ENCODE results near the gene MYLK3. TPM values are rescaled to one million over a fixed set of nuclear protein-coding genes. Genes with fewer than 3 reads are reported as not detected.

The MYLK3 gene
- total RNA-seq, 1 donor from 2014 or later = under 0.01 TPM

DNA sequence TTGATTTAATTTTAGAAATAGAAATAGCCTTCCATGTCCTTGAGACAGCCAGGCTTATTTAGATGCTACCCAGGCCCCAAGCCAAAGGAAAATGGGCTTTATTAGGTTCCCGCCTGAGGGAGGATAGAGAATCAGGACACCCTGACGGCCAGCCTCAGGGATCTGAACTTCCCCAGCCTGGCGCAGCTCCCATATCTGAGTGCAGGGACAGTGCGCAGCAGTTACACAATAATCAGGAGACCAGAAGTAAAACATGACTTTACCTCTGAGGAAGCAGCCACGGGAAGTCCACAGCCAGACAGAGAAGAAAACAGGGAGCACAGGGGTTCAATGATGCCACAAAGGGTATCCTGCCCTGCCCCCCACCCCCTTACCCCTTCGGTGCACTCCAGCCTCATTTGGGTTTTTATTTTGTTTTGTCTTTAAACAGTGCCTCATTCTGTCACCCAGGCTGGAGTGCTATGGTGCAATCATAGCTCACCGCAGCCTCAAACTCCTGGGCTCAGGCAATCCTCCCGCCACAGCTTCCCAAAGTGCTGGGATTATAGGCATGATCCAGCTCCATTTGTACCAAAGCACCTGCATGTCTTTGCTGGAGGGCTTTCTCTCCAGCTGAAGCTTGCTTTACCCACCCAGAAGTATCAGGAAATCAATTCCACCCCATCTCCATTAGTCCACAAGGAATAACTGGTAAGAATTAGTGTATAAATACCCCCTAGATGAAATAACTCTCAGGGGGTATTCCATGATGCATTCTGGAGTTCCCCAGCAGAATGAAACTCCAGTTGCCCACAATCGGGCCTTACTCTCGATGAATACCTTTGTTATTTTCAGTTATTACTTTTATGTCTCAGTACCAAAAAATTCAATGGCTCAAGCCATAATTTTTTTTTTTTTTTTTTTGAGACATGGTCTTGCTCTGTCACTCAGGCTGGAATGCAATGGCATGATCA, 36.8 kb downstream of the MYLK3 start:
- TF ChIP-seq, protein P1, sequence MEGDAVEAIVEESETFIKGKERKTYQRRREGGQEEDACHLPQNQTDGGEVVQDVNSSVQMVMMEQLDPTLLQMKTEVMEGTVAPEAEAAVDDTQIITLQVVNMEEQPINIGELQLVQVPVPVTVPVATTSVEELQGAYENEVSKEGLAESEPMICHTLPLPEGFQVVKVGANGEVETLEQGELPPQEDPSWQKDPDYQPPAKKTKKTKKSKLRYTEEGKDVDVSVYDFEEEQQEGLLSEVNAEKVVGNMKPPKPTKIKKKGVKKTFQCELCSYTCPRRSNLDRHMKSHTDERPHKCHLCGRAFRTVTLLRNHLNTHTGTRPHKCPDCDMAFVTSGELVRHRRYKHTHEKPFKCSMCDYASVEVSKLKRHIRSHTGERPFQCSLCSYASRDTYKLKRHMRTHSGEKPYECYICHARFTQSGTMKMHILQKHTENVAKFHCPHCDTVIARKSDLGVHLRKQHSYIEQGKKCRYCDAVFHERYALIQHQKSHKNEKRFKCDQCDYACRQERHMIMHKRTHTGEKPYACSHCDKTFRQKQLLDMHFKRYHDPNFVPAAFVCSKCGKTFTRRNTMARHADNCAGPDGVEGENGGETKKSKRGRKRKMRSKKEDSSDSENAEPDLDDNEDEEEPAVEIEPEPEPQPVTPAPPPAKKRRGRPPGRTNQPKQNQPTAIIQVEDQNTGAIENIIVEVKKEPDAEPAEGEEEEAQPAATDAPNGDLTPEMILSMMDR (IDR thresholded peaks at IDR 0.05; ENCODE audit: insufficient read depth, low read length, severe bottlenecking) = no peak
- Histone ChIP-seq H3K36me3 (ENCODE audit: control insufficient read depth, insufficient read depth, low read length) (no peaks in the 10 kb centered on the region), H3K27me3 (ENCODE audit: control insufficient read depth, insufficient read depth, low read length) (no peaks in the 10 kb centered on the region), H3K4me3 (ENCODE audit: low read depth, low read length) (no peak overlapping the region)
- no peak for FAIRE-seq
- no peak for DNase-seq (ENCODE audit: low read depth)

DNA sequence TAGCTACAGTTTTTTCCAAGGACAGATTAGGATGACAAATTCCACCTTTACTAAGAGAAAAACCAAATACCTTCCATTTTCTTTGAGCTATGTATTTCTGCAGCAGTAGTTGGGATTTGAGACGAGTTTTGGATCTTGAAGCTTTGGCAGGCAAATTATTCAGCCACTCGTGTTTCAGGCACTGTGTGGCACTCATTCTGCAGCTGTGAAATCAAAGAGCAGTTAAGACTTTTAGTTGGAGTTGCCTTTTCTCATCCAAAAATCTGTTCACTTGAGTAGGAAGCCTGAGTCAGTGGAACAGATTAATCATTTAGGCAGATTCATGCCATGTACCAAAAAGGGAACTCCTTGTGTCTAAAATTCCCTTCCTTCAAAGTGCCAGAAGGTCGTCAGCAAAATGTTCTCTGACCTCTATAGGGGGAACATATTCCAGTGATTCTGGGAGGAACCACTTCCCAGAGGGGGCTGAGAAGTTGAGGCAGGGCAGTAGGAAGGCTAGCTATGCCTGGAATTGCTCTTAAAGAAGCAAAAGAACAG, 38.6 kb downstream of the MYLK3 start:
- DNase-seq (ENCODE audit: low read depth) (no peak), FAIRE-seq (no peak)
- no peaks in the 10 kb centered on the region for H3K36me3 ChIP-seq (ENCODE audit: control insufficient read depth, insufficient read depth, low read length)
- no peak overlapping the region for H3K4me3 ChIP-seq (ENCODE audit: low read depth, low read length)
- H3K27me3 ChIP-seq (ENCODE audit: control insufficient read depth, insufficient read depth, low read length) = no peaks in the 10 kb centered on the region
- TF ChIP-seq, protein P1 (IDR thresholded peaks at IDR 0.05; ENCODE audit: insufficient read depth, low read length, severe bottlenecking) = no peak

DNA sequence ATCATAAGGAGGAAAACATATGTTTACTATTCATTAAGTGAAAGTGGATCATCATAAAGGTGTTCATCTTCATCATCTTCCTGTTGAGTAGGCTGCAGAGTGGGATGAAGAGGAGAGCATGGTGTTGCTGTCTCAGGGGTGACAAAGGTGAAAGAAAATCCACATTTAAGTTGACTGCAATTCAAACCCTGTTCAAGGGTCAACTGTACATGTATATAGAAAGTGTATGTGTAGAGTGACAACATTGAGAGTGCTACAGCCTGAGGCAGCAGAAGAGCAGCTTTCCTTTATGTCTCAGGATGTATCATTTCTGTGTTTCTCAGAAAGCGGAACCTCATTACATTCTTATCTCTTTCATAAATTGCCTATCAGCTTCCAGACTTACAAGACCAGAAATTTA, 41.5 kb downstream of the MYLK3 start:
- H3K4me3 ChIP-seq (ENCODE audit: low read depth, low read length) = no peak overlapping the region
- no peaks in the 10 kb centered on the region for H3K27me3 ChIP-seq (ENCODE audit: control insufficient read depth, insufficient read depth, low read length)
- TF ChIP-seq, protein P1 (IDR thresholded peaks at IDR 0.05; ENCODE audit: insufficient read depth, low read length, severe bottlenecking) = no peak
- no peak for FAIRE-seq
- H3K36me3 ChIP-seq (ENCODE audit: control insufficient read depth, insufficient read depth, low read length) = no peaks in the 10 kb centered on the region
- DNase-seq (ENCODE audit: low read depth) = no peak

DNA sequence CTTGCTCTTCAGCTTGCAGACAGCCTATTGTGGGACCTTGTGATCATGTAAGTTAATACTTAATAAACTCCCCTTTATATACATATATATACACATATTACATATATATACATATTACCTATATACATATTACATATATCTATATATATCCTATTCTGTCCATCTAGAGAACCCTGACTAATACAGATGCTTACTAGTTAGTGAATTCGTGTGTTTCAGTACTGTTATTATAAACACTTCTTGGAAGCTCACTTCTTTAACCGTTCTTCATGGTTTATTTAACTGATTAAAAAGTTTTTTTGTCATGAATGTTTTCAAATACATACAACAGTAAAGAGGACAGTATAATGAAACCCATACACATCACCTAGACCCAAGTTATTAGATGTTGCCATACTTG, 46.1 kb downstream of the MYLK3 start:
- H3K27me3 ChIP-seq (ENCODE audit: control insufficient read depth, insufficient read depth, low read length) = no peaks in the 10 kb centered on the region
- no peaks in the 10 kb centered on the region for H3K36me3 ChIP-seq (ENCODE audit: control insufficient read depth, insufficient read depth, low read length)
- FAIRE-seq (no peak), DNase-seq (ENCODE audit: low read depth) (no peak)
- H3K4me3 ChIP-seq (ENCODE audit: low read depth, low read length) = no peak overlapping the region
- TF ChIP-seq, protein P1 (IDR thresholded peaks at IDR 0.05; ENCODE audit: insufficient read depth, low read length, severe bottlenecking) = no peak

DNA sequence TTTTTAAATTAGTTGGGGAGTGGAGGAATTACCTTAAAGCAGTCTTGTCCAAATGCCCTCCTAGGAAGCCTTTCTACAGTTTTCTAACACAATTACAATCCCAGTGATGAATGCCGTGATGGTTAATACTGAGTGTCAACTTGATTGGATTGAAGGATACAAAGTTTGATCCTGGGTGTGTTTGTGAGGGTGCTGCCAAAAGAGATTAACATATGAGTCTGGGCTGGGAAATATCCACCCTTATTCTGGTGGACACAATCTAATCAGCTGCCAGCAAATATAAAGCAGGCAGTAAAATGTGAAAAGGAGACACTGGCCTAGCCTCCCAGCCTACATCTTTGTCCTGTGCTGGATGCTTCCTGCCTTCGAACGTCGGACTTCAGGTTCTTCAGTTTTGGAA, 46.5 kb downstream of the MYLK3 start:
- FAIRE-seq (no peak), DNase-seq (ENCODE audit: low read depth) (no peak)
- no peak overlapping the region for H3K4me3 ChIP-seq (ENCODE audit: low read depth, low read length)
- TF ChIP-seq, protein P1 (IDR thresholded peaks at IDR 0.05; ENCODE audit: insufficient read depth, low read length, severe bottlenecking) = no peak
- H3K27me3 ChIP-seq (ENCODE audit: control insufficient read depth, insufficient read depth, low read length) = no peaks in the 10 kb centered on the region
- H3K36me3 ChIP-seq (ENCODE audit: control insufficient read depth, insufficient read depth, low read length) = no peaks in the 10 kb centered on the region
